ENCODE data around the gene DZIP1.
A peak's percentile ranks its signal among the peaks of the same experiment; 100 is the strongest.
"Not testable (repeated sequence)": the region's sequence is repeated elsewhere in the genome, so short reads cannot be mapped to it uniquely, and the experiment has no call there.

The DZIP1 gene

DNA sequence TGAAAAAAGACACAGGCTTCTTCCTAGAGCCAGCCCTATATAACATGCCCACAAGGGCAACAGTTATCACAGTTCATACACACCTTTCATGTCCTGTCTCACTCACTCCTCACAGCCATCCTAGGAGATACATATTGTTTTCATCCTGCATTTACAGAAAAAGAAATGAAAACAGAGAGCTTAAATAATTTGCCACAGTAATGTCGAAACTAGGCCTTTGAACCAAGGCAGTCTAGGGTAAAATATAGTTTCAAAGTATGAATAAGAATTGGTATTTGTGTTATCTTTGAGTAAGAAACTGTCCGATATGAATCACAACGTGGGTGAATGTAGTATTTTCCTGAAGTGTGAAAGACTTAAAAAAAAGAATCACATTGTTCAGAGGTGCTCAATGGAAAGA, 65.2 kb downstream of the DZIP1 start:
- DNase-seq (ENCODE audit: low read depth), result no peak
- H3K4me3 ChIP-seq (ENCODE audit: low read depth, low read length), result no peak overlapping the region
- TF ChIP-seq, protein P1, sequence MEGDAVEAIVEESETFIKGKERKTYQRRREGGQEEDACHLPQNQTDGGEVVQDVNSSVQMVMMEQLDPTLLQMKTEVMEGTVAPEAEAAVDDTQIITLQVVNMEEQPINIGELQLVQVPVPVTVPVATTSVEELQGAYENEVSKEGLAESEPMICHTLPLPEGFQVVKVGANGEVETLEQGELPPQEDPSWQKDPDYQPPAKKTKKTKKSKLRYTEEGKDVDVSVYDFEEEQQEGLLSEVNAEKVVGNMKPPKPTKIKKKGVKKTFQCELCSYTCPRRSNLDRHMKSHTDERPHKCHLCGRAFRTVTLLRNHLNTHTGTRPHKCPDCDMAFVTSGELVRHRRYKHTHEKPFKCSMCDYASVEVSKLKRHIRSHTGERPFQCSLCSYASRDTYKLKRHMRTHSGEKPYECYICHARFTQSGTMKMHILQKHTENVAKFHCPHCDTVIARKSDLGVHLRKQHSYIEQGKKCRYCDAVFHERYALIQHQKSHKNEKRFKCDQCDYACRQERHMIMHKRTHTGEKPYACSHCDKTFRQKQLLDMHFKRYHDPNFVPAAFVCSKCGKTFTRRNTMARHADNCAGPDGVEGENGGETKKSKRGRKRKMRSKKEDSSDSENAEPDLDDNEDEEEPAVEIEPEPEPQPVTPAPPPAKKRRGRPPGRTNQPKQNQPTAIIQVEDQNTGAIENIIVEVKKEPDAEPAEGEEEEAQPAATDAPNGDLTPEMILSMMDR (conservative IDR thresholded peaks at IDR 0.05; ENCODE audit: low read depth, low read length), result no peak

DNA sequence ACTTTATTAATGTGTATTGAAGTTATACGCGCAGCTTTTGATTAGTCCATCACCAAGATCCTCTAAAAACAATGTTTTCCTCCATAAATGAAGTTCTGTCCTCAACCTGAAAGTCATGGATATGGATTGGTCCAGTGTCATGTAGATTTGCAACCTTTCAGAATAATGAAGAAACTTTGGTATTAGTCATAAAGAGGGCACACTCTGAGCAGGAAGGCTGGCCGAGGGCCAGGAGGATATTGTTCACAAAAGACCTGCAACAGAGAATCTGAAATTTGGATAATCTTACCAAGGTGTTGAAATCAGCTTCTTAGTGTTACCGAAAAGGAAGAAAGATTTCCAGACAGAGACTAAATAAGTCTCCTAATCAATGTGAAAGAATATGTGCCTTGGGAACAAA, 71.3 kb downstream of the DZIP1 start:
- no peak overlapping the region for H3K4me3 ChIP-seq (ENCODE audit: low read depth, low read length)
- TF ChIP-seq, protein P1 (conservative IDR thresholded peaks at IDR 0.05; ENCODE audit: low read depth, low read length), result no peak
- DNase-seq (ENCODE audit: low read depth), result peak; percentile 48

DNA sequence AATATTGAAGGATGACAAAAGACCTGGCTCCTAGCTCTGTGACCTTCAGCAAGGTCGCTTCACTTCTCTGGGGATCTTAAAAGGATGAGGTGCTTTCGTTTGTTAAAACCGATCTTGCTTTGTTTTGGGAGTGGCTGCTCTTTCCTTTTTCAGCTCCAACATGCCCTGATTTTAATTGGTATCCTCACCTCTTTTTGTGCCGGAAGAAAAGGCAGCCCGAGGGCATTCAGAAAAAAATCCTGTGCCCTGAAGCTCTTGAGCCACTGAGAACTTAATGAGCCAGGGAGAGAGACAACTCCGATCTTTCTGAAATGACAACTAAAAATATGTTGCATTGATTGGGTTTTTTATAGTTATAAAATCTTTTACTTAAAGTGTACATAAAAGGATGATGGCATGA, 72.6 kb downstream of the DZIP1 start:
- DNase-seq (ENCODE audit: low read depth), result no peak
- TF ChIP-seq, protein P1 (conservative IDR thresholded peaks at IDR 0.05; ENCODE audit: low read depth, low read length), result no peak
- no peak overlapping the region for H3K4me3 ChIP-seq (ENCODE audit: low read depth, low read length)

DNA sequence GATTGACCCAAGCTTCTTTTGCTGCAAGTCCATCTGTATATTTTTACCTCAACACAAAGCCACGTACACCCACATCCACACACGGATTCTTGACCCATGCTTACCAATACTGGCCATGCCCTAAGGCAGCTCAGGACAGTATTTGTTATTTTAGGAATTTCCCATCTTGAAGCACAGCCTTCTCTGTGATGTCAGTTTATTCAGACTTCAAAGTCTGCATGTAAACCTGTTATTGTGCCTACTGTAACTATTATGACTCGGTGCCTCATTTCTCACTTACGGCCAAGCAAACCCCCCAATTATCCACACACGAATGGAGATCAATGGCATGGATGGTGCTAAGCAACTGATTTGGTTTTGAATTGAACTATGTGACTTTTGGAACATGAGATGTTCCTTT, 74.5 kb downstream of the DZIP1 start:
- H3K4me3 ChIP-seq (ENCODE audit: low read depth, low read length), result no peak overlapping the region
- TF ChIP-seq, protein P1 (conservative IDR thresholded peaks at IDR 0.05; ENCODE audit: low read depth, low read length), result no peak
- no peak for DNase-seq (ENCODE audit: low read depth)

DNA sequence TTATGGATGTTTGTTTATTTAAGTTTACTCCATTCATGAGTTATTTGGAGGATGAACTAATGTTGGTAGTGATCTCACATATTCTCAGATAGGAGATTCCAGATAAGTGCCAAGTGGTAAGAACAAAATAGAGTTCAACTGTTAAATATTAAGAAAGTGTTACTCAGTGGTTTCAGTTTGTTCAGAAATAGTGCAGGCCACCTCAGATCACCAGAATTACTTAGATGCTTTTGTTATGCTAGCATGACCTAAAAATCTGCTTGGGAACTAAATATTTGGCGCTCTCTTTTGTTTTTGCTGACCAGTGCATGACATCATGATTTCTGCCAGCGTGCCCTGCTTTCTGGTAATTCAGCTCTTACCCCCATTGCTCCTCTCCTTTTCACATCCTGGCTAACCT, 76.4 kb downstream of the DZIP1 start:
- TF ChIP-seq, protein P1 (conservative IDR thresholded peaks at IDR 0.05; ENCODE audit: low read depth, low read length), result no peak
- DNase-seq (ENCODE audit: low read depth), result no peak
- H3K4me3 ChIP-seq (ENCODE audit: low read depth, low read length), result no peak overlapping the region

DNA sequence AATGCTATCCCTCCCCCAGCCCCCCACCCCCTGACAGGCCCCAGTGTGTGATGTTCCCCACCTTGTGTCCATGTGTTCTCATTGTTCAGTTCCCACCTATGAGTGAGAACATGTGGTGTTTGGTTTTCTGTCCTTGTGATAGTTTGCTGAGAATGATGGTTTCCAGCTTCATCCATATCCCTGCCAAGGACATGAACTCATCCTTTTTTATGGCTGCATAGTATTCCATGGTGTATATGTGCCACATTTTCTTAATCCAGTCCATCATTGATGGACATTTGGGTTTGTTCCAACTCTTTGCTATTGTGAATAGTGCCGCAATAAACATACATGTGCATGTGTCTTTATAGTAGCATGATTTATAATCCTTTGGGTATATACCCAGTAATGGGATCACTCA, 78.7 kb downstream of the DZIP1 start:
- not testable (repeated sequence) for H3K4me3 ChIP-seq (ENCODE audit: low read depth, low read length); DNase-seq (ENCODE audit: low read depth)

DNA sequence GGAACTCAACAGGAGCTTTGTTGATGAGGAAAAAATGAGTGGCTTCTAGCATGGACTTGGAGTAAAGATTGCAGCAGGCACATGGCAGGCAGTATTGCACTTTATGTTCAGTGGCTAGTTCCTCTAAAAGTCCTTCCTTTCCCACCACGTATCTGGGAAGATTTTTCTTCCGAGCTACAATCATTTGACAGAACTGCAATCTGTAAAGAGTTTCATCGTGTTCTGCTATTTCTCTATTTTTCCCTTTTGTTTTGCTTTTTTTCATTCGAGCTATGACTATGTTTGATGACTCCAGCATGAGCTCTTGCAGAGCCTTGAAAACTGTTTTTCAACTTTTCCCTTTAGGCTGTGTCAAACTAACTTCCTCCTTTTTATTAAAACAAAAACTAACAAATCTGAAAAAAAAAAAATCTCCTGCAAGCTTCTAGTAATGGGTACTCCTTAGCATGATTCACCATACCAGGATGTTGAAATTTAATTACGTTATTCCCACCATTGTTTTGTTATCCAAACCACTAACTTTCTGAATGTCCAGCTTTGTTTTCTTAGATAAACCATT, 79.7 kb downstream of the DZIP1 start:
- peak; percentile 63 for DNase-seq (ENCODE audit: low read depth)
- TF ChIP-seq, protein P1 (conservative IDR thresholded peaks at IDR 0.05; ENCODE audit: low read depth, low read length), result no peak
- no peak overlapping the region for H3K4me3 ChIP-seq (ENCODE audit: low read depth, low read length)
